Thymus (tissue), 11 donors: ENCODE measurements around the gene RALGPS1. TPM values are rescaled to one million over a fixed set of nuclear protein-coding genes. Genes with fewer than 3 reads are reported as not detected.

Experiments
- DNase-seq, 9 donors: peaks; one replicate each; pipeline ENCODE4 v3.0.0-alpha.2; 2013; ENCODE audit warnings: low spot score in 9 of 9, low read depth in 6 of 9, missing footprints in 1 of 9
- H3K27ac ChIP-seq, 2 donors: one replicate each; pipeline ENCODE4 v1.5.1; 2013; ENCODE audit warnings: control low read depth in 1 of 2, low read depth in 1 of 2, low read length in 1 of 2, mild to moderate bottlenecking in 1 of 2, moderate library complexity in 1 of 2
- H3K27me3 ChIP-seq, 2 donors: one replicate each; pipeline ENCODE4 v1.5.1; 2013; ENCODE audit warnings: low read length in 1 of 2; ENCODE audit not compliant: control insufficient read depth in 2 of 2, insufficient read depth in 1 of 2
- H3K36me3 ChIP-seq, 2 donors: one replicate each; pipeline ENCODE4 v1.5.1; 2013; ENCODE audit warnings: low read length in 1 of 2, mild to moderate bottlenecking in 1 of 2, moderate library complexity in 1 of 2; ENCODE audit not compliant: control insufficient read depth in 2 of 2, insufficient read depth in 2 of 2
- H3K4me1 ChIP-seq, 2 donors: one replicate each; pipeline ENCODE4 v1.5.1; 2013; ENCODE audit warnings: low read length in 2 of 2; ENCODE audit not compliant: control insufficient read depth in 2 of 2, insufficient read depth in 2 of 2
- H3K4me3 ChIP-seq, 2 donors: one replicate each; pipeline ENCODE4 v1.5.1; 2013; ENCODE audit warnings: low read length in 2 of 2, control low read depth in 1 of 2, mild to moderate bottlenecking in 1 of 2
- H3K9me3 ChIP-seq, 2 donors: one replicate each; pipeline ENCODE4 v1.5.1; 2013; ENCODE audit warnings: low read length in 1 of 2, mild to moderate bottlenecking in 1 of 2; ENCODE audit not compliant: control insufficient read depth in 2 of 2, insufficient read depth in 1 of 2
- WGBS: extraction: QIAGEN DNeasy Blood & Tissue Kit; methylation state at CpG from one replicate; pipeline ENCODE4 v1.1.7; 2013; 5-methylcytosine and 5-hydroxymethylcytosine counted together
- polyA plus RNA-seq: library from polyadenylated mRNA; stranded (reverse); fragments of 200-250 nt; gene quantifications from one replicate; pipeline ENCODE4 v1.2.3, GENCODE V29; 2013
- total RNA-seq: library from RNA; stranded (reverse); fragments of 120-200 nt; gene quantifications from one replicate; pipeline ENCODE4 v1.2.4, GENCODE V29; 2013
- donor health status: healthy.

RALGPS1 gene
- total and polyA plus RNA-seq, 2 donors = 3.6 to 8.5 TPM

- peaks cover 0 to 3% of the 10 kb centered on the region in 2 donors for H3K36me3 ChIP-seq
- H3K27me3 ChIP-seq = no peaks in the 10 kb centered on the region
- H3K4me3 ChIP-seq = no peak overlapping the region
- H3K9me3 ChIP-seq = no peaks in the 10 kb centered on the region
- WGBS = 93% methylated on average over 2 of the region's 2 CpGs
- H3K4me1 ChIP-seq = peaks cover 0 to 3% of the 10 kb centered on the region in 2 donors
- no peak overlapping the region for H3K27ac ChIP-seq
- no peak for DNase-seq
Observed at GRCh38 chr9:127039492-127039891, 124.9 kb downstream of the RALGPS1 start.

DNA sequence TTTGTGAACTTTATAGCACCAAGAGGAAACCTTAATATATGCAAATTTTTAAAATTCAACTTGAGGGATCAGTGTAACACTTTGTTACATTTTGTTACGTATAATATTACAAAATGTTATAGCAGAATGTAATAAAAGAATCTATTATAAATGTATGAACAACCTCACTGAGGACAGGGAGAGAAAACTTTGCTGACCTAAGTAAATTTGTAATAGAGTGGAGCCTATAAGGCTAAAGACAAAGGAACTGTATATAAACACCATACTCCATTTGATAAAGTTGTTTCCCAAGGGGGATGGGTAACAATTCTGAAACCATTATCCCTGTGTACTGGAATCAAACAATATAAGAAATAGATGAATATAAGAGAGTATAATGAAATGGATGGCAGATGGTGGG is 130.6 kb downstream of the RALGPS1 start:
- Histone ChIP-seq H3K36me3 (no peaks in the 10 kb centered on the region), H3K27ac (no peak overlapping the region), H3K27me3 (no peaks in the 10 kb centered on the region), H3K9me3 (no peaks in the 10 kb centered on the region), H3K4me1 (no peaks in the 10 kb centered on the region), H3K4me3 (no peak overlapping the region)
- WGBS = 96% methylated on average over 1 of the region's 1 CpG
- no peak for DNase-seq

DNA sequence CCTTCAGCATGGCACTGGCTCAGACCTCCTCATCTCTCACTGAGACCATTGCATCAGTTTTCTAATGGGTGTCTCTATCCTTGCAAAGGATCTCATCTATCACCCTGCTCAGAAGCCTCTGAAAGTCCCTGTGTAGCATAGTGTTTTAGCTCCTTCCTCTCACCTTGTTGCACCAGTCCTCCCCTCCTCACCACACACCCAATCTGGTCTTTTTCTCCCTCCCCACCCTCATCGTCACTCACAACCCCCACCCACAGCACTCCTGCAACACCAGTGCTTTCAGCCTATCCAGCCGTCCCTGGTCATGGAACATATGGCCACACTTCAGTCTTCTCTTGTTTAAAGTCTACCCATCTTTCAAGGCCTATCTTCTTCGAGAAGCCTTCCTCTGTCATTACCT is 133.4 kb downstream of the RALGPS1 start:
- 97% methylated on average over 3 of the region's 3 CpGs for WGBS
- no peaks in the 10 kb centered on the region for H3K27me3 ChIP-seq
- no peak overlapping the region for H3K27ac ChIP-seq
- DNase-seq = no peak
- H3K9me3 ChIP-seq = no peaks in the 10 kb centered on the region
- H3K4me1 ChIP-seq = no peaks in the 10 kb centered on the region
- H3K4me3 ChIP-seq = no peak overlapping the region
- no peaks in the 10 kb centered on the region for H3K36me3 ChIP-seq

DNA sequence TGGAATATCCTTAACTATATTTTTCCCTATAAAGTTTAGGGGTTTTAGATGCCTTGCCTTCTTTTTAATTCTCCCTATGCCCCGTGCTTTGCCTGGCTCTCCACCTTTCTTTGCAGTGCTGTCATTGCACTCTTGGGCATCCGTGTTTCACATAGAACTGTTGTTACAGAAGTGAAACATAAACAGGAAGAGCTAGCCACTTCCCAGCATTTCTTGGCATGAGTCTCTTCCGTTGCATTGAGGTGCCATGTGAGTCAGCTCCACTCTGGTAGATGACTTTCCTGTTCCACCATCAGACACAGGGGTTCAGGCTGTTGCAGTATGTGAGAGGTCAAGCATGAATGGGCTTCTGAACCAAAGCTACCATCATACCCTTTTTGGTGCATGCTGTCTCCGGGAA is 134.5 kb downstream of the RALGPS1 start:
- no peak overlapping the region for H3K4me3 ChIP-seq
- no peaks in the 10 kb centered on the region for H3K4me1 ChIP-seq
- DNase-seq = peak in 3 of 9 donors; percentile 1 to 37 (median 10)
- peaks cover 0 to 3% of the 10 kb centered on the region in 2 donors for H3K36me3 ChIP-seq
- 36% methylated on average over 4 of the region's 4 CpGs for WGBS
- no peaks in the 10 kb centered on the region for H3K9me3 ChIP-seq
- H3K27me3 ChIP-seq = no peaks in the 10 kb centered on the region
- H3K27ac ChIP-seq = no peak overlapping the region

GRCh38 chr9:127049581-127049980 is 135.0 kb downstream of the RALGPS1 start:
- Histone ChIP-seq H3K27me3 (no peaks in the 10 kb centered on the region), H3K36me3 (peaks cover 0 to 3% of the 10 kb centered on the region in 2 donors), H3K27ac (no peak overlapping the region), H3K4me1 (no peaks in the 10 kb centered on the region), H3K9me3 (no peaks in the 10 kb centered on the region), H3K4me3 (no peak overlapping the region)
- DNase-seq = no peak
- 96% methylated on average over 8 of the region's 8 CpGs for WGBS

DNA sequence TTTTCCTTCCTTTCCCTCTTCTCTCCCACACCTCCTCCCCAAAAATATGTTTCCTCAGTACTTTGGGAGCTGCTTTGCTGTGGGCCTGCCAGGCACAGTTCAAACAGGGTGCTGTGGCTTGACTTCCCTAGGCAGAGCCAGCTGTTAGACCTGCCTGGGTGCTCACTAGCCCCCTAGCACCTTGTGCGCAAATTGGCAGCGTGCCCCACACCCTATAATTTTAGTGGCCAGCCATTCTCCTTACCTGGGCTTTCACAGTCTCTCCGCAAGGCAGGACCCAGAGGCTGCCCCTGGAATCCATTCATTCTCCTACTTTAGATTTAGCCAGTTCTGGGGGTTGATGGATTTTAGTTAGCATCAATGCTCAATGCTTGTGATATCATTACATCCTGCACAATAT is 135.6 kb downstream of the RALGPS1 start:
- Histone ChIP-seq H3K27ac (no peak overlapping the region), H3K9me3 (no peaks in the 10 kb centered on the region), H3K4me1 (no peaks in the 10 kb centered on the region), H3K27me3 (no peaks in the 10 kb centered on the region), H3K36me3 (peaks cover 0 to 3% of the 10 kb centered on the region in 2 donors), H3K4me3 (no peak overlapping the region)
- no peak for DNase-seq
- whole genome bisulfite sequencing = 96% methylated on average over 3 of the region's 3 CpGs

GRCh38 chr9:127050591-127051001 is 136.0 kb downstream of the RALGPS1 start:
- Histone ChIP-seq H3K4me1 (no peaks in the 10 kb centered on the region), H3K9me3 (no peaks in the 10 kb centered on the region), H3K4me3 (no peak overlapping the region), H3K27me3 (no peaks in the 10 kb centered on the region), H3K27ac (no peak overlapping the region), H3K36me3 (peaks cover 0 to 3% of the 10 kb centered on the region in 2 donors)
- no peak for DNase-seq
- 95% methylated on average over 7 of the region's 7 CpGs for WGBS

- Histone ChIP-seq H3K36me3 (peaks cover 0 to 3% of the 10 kb centered on the region in 2 donors), H3K27me3 (no peaks in the 10 kb centered on the region), H3K9me3 (no peaks in the 10 kb centered on the region), H3K27ac (no peak overlapping the region), H3K4me1 (no peaks in the 10 kb centered on the region), H3K4me3 (no peak overlapping the region)
- no peak for DNase-seq
- 96% methylated on average over 8 of the region's 8 CpGs for WGBS
Observed at GRCh38 chr9:127051881-127052595, 137.5 kb downstream of the RALGPS1 start.

GRCh38 chr9:127053057-127053821 is 138.7 kb downstream of the RALGPS1 start:
- Histone ChIP-seq H3K27me3 (no peaks in the 10 kb centered on the region), H3K4me3 (no peak overlapping the region), H3K9me3 (no peaks in the 10 kb centered on the region), H3K27ac (no peak overlapping the region), H3K4me1 (no peaks in the 10 kb centered on the region), H3K36me3 (peaks cover 0 to 3% of the 10 kb centered on the region in 2 donors)
- DNase-seq = no peak
- 94% methylated on average over 14 of the region's 14 CpGs for WGBS
